Osteoblast (primary cell): Measurements from ENCODE around the gene ASB2. TPM values are rescaled to one million over a fixed set of nuclear protein-coding genes. Genes with fewer than 3 reads are reported as not detected.

ENCODE experiments used
- DNase-seq: peaks from one replicate; pipeline ENCODE4 v3.0.0; 2011; ENCODE audit warnings: low spot score, mixed read lengths; ENCODE audit not compliant: insufficient read length; ENCODE audit errors: missing footprints
- H2AFZ ChIP-seq: 2 replicates; pipeline ENCODE4 v1.6.0; 2011; ENCODE audit warnings: mild to moderate bottlenecking, low read length
- H3K27ac ChIP-seq: 2 replicates; pipeline ENCODE4 v1.5.1; 2011; ENCODE audit warnings: mild to moderate bottlenecking, low read depth, low read length, moderate library complexity
- H3K27me3 ChIP-seq: 2 replicates; pipeline ENCODE4 v1.6.0; 2012; ENCODE audit warnings: mild to moderate bottlenecking, control low read depth, inconsistent platforms, low read length, moderate library complexity; ENCODE audit not compliant: insufficient read depth
- H3K36me3 ChIP-seq: 2 replicates; pipeline ENCODE4 v1.5.1; 2011; ENCODE audit warnings: mild to moderate bottlenecking, low read length, control low read depth, moderate library complexity; ENCODE audit not compliant: insufficient read depth
- H3K4me1 ChIP-seq: 2 replicates; pipeline ENCODE4 v1.5.1; 2011; ENCODE audit warnings: mild to moderate bottlenecking, low read length, control low read depth, moderate library complexity; ENCODE audit not compliant: insufficient read depth
- H3K4me2 ChIP-seq: 2 replicates; pipeline ENCODE4 v1.6.0; 2011; ENCODE audit warnings: mild to moderate bottlenecking, low read length; ENCODE audit not compliant: insufficient read depth
- H3K4me3 ChIP-seq: fragments of 200-600 bp; sonication (generic); 3 replicates; pipeline ENCODE4 v1.5.1; 2012; ENCODE audit warnings: mild to moderate bottlenecking, low read length, inconsistent platforms; ENCODE audit not compliant: insufficient read depth
- H3K79me2 ChIP-seq: 2 replicates; pipeline ENCODE4 v1.6.0; 2012; ENCODE audit warnings: mild to moderate bottlenecking, low read length, control low read depth, inconsistent platforms; ENCODE audit not compliant: insufficient read depth
- H3K9me3 ChIP-seq: 2 replicates; pipeline ENCODE4 v1.5.1; 2011; ENCODE audit warnings: low read depth, low read length, control low read depth
- H4K20me1 ChIP-seq: 2 replicates; pipeline ENCODE4 v1.6.0; 2012; ENCODE audit warnings: mild to moderate bottlenecking, low read length, control low read depth; ENCODE audit not compliant: insufficient read depth
- total RNA-seq: library from RNA; depleted of rRNA; stranded (reverse); fragments of >200 nt; gene quantifications from 2 replicates; pipeline ENCODE4 v1.2.3, GENCODE V29; 2012
- TF ChIP-seq, protein P1 (sequence below): IDR thresholded peaks from 2 replicates; pipeline ENCODE4 v1.5.1; 2011; ENCODE audit warnings: mild to moderate bottlenecking, low read depth, low read length, moderate library complexity; ENCODE audit errors: extremely low read depth

ASB2 gene
- total RNA-seq, 1 donor, result 1.1 TPM

DNA sequence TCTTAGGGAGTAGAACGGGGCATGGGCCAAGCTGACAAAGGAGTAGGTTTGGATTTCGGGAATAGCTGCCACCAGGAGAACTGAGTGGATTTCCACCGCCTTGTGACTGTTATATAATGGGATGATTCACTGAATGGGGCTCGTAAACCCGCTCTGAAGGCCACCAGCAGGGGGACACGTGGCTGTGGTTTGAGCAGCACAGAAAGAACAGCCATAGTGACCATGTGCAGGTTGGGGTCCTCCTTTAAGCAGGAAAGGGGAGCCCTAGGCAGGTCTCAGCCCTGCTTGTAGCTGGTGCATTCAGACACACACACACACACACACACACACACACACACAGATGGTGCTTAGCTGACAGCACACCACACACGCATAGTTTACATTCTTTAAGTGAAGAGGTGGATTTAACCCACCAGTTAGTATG lies 8.6 kb upstream of the ASB2 start:
- H3K36me3 ChIP-seq, result no peaks in the 10 kb centered on the region
- no peaks in the 10 kb centered on the region for H3K27me3 ChIP-seq
- H3K4me3 ChIP-seq, result no peak overlapping the region
- no peaks in the 10 kb centered on the region for H3K79me2 ChIP-seq
- peak; percentile 96 for DNase-seq
- no peaks in the 10 kb centered on the region for H4K20me1 ChIP-seq
- TF ChIP-seq, protein P1, sequence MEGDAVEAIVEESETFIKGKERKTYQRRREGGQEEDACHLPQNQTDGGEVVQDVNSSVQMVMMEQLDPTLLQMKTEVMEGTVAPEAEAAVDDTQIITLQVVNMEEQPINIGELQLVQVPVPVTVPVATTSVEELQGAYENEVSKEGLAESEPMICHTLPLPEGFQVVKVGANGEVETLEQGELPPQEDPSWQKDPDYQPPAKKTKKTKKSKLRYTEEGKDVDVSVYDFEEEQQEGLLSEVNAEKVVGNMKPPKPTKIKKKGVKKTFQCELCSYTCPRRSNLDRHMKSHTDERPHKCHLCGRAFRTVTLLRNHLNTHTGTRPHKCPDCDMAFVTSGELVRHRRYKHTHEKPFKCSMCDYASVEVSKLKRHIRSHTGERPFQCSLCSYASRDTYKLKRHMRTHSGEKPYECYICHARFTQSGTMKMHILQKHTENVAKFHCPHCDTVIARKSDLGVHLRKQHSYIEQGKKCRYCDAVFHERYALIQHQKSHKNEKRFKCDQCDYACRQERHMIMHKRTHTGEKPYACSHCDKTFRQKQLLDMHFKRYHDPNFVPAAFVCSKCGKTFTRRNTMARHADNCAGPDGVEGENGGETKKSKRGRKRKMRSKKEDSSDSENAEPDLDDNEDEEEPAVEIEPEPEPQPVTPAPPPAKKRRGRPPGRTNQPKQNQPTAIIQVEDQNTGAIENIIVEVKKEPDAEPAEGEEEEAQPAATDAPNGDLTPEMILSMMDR, result peak; percentile 69
- H2AFZ ChIP-seq, result peak overlapping the region; percentile 35
- peaks cover 30% of the 10 kb centered on the region for H3K4me1 ChIP-seq
- H3K27ac ChIP-seq, result peak overlapping the region; percentile 58
- H3K9me3 ChIP-seq, result no peaks in the 10 kb centered on the region
- peak overlapping the region; percentile 60 for H3K4me2 ChIP-seq

DNA sequence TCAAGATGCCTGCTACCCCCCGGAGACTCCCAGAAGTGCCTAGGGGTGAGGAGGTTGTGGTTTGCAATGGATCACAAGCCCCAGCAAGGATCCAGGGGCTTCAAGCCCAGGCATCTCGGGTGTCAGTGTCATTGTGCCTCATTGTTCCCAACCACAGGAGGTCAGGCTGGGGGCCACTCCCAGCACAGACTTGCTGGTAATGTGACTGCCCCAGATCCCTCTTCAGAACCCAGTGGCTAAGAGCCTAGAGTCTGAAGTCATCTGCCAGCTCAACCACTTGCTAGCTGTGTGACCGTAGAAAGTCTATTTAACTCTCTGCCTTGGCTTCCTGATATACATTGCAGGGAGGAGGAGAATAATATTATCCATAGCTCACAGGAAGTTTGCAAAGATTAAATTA lies 7.7 kb upstream of the ASB2 start:
- TF ChIP-seq, protein P1, result no peak
- Histone ChIP-seq H3K9me3 (no peaks in the 10 kb centered on the region), H3K79me2 (no peaks in the 10 kb centered on the region), H3K36me3 (no peaks in the 10 kb centered on the region), H3K4me1 (peaks cover 30% of the 10 kb centered on the region), H3K4me3 (no peak overlapping the region), H4K20me1 (no peaks in the 10 kb centered on the region), H3K27me3 (no peaks in the 10 kb centered on the region), H2AFZ (no peak overlapping the region), H3K27ac (no peak overlapping the region), H3K4me2 (no peak overlapping the region)
- no peak for DNase-seq

DNA sequence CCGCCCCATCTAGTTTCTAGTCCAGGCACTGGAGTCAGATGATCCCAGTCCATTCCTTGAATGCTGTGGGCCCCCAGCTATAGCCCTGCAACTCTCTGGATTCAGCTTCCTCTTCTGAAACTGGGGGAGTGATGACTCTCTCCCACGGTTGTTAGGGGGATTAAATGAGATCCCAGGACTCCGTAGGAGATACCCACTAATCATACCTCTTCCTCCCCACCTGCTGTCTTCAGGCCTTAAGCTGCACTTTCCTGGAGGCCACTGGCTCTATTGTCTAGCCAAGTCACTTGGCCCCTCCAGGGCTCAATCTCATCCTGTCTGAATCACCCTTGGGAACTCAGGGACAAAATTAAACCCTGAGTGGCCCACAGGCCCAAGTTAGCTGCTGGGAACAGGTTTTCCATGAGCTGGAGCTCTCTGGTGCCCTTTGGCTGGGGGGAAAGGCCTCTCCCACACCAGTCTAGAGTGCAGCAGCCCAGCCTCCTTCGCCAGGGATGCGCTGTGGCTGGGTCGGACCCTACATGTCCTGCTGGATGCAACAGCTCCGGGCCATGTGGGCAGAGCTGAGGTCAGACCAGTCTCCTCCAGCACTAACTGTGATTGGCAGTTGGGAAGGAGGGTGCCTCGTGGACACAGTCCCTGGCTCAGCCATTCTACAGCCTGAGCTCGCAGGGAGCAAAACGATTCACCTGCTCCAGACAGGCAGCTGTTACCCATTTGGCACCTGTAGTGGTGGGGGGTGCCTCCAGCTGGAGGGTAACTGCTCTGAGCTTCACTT lies 6.0 kb upstream of the ASB2 start:
- Histone ChIP-seq H3K27ac (no peak overlapping the region), H4K20me1 (no peaks in the 10 kb centered on the region), H3K27me3 (no peaks in the 10 kb centered on the region), H3K9me3 (no peaks in the 10 kb centered on the region), H3K4me2 (no peak overlapping the region), H3K4me1 (peaks cover 30% of the 10 kb centered on the region), H3K4me3 (no peak overlapping the region), H2AFZ (no peak overlapping the region), H3K79me2 (no peaks in the 10 kb centered on the region), H3K36me3 (no peaks in the 10 kb centered on the region)
- DNase-seq, result no peak
- TF ChIP-seq, protein P1, result no peak

DNA sequence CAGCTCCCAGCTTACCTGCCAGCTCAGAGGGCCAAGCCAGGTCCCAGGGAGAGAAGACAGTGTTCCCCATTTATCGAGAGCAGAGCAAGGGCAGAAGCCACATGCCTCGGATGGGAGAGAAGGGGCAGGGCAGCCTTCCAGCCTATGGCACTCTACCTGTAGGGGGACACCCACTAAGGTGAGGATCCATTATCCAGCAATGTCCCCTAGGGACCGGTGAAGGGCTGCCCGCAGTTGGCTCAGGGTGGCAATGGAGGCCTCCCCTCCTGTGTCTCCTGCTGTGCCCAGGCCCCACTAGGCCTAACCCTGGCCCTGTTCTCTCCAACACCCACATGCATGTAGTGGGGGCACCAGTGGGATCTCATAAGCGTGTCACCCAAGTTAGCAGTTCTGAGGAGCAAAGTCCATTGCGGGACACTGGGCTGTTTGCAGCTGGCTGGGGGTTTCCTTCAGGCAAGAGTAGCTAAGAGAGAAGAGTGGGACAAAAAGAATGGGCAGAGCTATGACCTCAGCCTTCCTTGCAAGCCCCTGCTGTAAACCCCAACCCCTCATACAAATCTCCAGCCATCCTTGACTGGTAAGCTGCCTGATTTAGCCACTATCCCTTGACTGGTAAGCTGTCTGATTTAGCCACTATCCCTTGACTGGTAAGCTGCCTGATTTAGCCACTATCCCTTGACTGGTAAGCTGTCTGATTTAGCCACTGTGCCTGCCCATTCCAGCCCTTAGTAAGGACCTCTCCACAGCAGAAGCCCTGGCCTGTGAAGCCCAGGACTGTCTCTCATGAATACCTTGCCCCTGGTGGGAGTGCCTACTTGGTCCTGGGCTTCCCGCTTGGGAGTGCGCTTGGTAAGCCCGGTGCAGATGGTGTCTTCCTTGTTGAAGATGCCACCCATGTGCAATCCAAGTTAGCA lies 5.2 kb upstream of the ASB2 start:
- no peaks in the 10 kb centered on the region for H3K9me3 ChIP-seq
- H3K4me1 ChIP-seq, result peaks cover 30% of the 10 kb centered on the region
- H4K20me1 ChIP-seq, result no peaks in the 10 kb centered on the region
- no peak overlapping the region for H2AFZ ChIP-seq
- H3K27me3 ChIP-seq, result no peaks in the 10 kb centered on the region
- no peaks in the 10 kb centered on the region for H3K36me3 ChIP-seq
- H3K4me2 ChIP-seq, result no peak overlapping the region
- no peak overlapping the region for H3K4me3 ChIP-seq
- H3K79me2 ChIP-seq, result no peaks in the 10 kb centered on the region
- DNase-seq, result peak; percentile 65
- H3K27ac ChIP-seq, result no peak overlapping the region
- TF ChIP-seq, protein P1, result no peak
